Body of pancreas (tissue), 4 donors: ENCODE data around the gene SHISAL1.

Experiments
- POLR2A ChIP-seq, 3 donors: fragments of 450-650 bp; IDR thresholded peaks; one replicate each; pipeline ENCODE4 v1.6.1; 2016; ENCODE audit warnings: antibody characterized with exemption in 3 of 3, mild to moderate bottlenecking in 2 of 3
- TF ChIP-seq, protein P1 (sequence below), 7 experiments: fragments of 450-650 bp in 4 of 7; fragments of 200-600 bp in 3 of 7; sonication (generic) in 3 of 7; IDR thresholded peaks; one replicate each; pipeline ENCODE4 v1.5.1; 2016 to 2019; ENCODE audit warnings: antibody characterized with exemption in 7 of 7

DNA sequence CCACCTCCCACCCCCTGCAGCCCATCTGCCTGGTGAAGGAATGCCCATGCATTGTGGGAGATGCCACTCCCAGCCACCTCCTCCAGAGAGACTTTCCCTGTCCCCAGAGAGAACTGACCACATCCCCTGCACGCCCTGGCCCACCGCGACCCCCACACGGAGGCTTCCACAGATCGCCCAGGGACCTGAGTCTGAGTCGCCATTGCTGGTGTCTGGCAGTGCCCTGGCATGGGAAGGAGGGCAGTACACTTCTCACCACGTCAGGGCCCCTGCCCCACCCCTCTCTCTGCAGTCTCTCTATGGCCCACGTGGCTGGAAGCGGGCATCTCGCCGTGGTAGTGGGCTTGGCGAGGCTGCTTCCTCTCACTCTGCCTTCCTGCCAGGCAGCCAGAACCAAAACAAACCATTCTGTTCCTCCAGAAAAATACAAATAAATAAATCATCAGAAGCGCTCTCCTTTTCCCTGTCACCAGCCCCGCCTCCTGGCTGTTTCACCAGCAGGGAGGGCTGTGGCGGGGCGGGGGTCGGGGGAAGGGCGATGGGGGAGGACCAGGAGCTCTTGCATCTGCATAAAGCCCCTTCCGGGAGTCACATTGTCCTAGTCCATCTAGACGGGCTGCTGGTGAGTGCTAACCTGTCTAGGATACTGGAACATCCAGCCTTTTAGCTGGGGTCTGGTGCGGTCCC is 20.9 kb downstream of the SHISAL1 start:
- TF ChIP-seq, protein P1, sequence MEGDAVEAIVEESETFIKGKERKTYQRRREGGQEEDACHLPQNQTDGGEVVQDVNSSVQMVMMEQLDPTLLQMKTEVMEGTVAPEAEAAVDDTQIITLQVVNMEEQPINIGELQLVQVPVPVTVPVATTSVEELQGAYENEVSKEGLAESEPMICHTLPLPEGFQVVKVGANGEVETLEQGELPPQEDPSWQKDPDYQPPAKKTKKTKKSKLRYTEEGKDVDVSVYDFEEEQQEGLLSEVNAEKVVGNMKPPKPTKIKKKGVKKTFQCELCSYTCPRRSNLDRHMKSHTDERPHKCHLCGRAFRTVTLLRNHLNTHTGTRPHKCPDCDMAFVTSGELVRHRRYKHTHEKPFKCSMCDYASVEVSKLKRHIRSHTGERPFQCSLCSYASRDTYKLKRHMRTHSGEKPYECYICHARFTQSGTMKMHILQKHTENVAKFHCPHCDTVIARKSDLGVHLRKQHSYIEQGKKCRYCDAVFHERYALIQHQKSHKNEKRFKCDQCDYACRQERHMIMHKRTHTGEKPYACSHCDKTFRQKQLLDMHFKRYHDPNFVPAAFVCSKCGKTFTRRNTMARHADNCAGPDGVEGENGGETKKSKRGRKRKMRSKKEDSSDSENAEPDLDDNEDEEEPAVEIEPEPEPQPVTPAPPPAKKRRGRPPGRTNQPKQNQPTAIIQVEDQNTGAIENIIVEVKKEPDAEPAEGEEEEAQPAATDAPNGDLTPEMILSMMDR (IDR thresholded peaks at IDR 0.05): no peak
- no peak for TF ChIP-seq POLR2A (IDR thresholded peaks at IDR 0.05)
